Measurements from ENCODE around the gene IQSEC2. TPM values are rescaled to one million over a fixed set of nuclear protein-coding genes. Genes with fewer than 3 reads are reported as not detected.

Gene IQSEC2
- total RNA-seq, 1 donor, result 13.8 TPM

DNA sequence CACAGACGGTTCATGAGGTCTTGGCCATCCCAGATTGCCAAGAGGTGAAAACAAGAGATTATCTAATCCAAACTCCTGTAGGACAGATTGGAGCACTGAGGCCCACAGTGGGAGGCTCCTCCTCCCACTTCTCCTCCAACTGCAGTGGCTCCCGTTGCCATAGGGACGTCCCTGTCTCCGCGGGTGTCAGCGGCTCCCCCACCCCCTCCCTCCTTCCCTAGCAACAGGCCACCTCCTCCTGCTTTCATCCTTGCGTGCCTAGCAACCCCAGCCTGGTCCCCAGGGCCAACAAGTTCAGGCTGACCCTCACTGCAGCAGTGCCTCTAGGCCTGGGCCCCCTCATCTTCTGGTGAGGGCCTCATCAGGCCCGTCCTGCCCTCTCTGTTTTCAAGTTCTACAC is 6.8 kb upstream of the IQSEC2 start:
- no peak overlapping the region for H3K4me3 ChIP-seq (ENCODE audit: low read depth, low read length)
- DNase-seq (ENCODE audit: low read depth), result no peak
- no peak for TF ChIP-seq CTCF (IDR thresholded peaks at IDR 0.05; ENCODE audit: insufficient read depth, low read depth, low read length)

DNA sequence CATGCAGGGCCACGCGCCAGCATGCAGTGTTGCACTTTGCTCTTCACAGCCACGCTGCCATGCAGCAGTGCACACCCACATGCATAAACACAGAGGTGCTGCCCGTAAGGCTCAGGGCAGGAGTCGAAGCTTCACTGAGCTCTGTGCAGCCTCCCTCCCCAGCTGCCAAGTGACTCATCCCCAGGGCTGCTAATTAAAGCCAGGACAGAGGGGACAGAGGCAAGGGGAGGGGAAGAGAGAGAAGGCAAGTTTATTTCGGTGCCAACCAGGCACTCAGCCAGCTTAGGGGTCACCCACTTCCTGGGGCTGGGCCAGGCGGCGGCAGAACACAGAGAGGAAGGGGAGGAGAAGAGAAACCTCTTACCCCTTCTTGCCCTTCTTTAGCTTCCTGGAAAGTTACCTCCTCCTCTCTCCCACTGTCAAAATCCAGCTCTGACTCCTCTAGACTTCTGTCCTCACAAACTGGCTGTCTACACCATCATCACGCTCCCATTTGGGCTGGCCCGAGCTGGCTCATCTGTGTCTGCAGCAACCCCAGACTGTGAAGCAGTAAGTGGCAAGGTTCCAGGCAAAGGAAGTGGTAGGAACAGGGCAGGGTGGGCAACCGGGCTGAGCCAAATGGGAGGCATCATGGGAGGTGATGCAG is 6.2 kb upstream of the IQSEC2 start:
- no peak overlapping the region for H3K4me3 ChIP-seq (ENCODE audit: low read depth, low read length)
- no peak for TF ChIP-seq CTCF (IDR thresholded peaks at IDR 0.05; ENCODE audit: insufficient read depth, low read depth, low read length)

DNA sequence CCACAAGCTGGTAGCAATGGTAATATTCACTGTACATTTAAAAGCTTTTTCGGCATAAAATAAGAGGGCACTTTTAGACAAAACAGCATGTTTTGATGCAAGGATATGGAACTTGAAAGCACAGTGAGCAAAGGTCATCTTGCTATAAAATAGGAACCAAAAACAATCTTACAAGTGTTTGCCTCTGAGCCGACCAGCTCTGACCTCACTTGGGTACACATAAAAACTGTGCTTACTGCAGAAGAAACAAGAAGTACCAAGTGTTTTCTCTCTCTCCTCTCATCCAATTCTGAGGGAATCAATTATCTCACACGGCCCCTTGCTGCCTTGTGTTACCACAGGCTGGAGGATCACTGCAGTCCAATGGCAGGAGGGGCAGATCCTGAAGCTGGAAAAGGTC is 4.8 kb upstream of the IQSEC2 start:
- H3K4me3 ChIP-seq (ENCODE audit: low read depth, low read length), result no peak overlapping the region
- DNase-seq (ENCODE audit: low read depth), result no peak
- TF ChIP-seq CTCF (IDR thresholded peaks at IDR 0.05; ENCODE audit: insufficient read depth, low read depth, low read length), result no peak

More for the DNA sequence above, 6.2 kb upstream of the IQSEC2 start:
- DNase-seq (ENCODE audit: low read depth), result peak; percentile 60

- no peak overlapping the region for H3K4me3 ChIP-seq (ENCODE audit: low read depth, low read length)
- no peak for DNase-seq (ENCODE audit: low read depth)
- no peak for TF ChIP-seq CTCF (IDR thresholded peaks at IDR 0.05; ENCODE audit: insufficient read depth, low read depth, low read length)
These were observed 4.2 kb upstream of the IQSEC2 start for GRCh38 chrX:53285591-53285990.

DNA sequence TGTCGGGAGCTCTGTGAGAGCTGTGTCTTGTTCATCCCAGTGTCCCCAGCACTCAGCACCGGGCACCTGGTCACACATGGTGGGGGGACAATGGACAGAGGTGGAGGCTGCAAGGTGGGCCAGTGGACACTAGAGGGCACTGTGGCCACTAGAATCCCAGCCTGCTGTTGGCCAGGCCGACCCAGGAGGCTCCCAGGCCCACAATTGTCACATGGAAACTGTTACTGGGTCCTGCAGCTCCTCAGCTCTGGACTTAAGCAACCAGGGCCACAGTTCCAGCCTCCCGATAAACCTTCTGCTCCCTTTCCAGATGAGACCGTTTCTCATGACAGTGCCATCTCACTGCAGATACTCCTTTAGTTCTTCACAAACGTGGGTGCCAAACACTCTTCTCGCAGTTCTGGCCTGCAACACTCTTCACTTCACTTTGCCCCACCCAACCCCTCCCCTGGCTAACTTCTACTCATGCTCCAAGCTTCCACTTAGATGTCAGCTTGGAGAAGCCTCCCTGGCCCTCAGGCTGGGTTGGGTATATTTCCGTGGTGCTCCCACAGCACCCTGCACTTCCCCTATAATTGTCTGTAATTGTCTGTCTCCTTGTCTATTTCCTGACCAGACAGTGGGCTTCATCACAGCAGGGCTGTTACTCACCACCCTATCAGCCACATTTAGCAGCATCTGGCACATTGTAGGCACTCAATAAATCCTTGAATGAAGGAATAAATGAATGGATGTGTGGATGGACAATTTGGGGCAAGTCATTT is 3.5 kb upstream of the IQSEC2 start:
- no peak for DNase-seq (ENCODE audit: low read depth)
- TF ChIP-seq CTCF (IDR thresholded peaks at IDR 0.05; ENCODE audit: insufficient read depth, low read depth, low read length), result peak; percentile 80

GRCh38 chrX:53283567-53283966 is 2.2 kb upstream of the IQSEC2 start:
- TF ChIP-seq CTCF (IDR thresholded peaks at IDR 0.05; ENCODE audit: insufficient read depth, low read depth, low read length), result no peak
- no peak for DNase-seq (ENCODE audit: low read depth)

More for the DNA sequence above, 3.5 kb upstream of the IQSEC2 start:
- no peak overlapping the region for H3K4me3 ChIP-seq (ENCODE audit: low read depth, low read length)

More at GRCh38 chrX:53283567-53283966, 2.2 kb upstream of the IQSEC2 start:
- H3K4me3 ChIP-seq (ENCODE audit: low read depth, low read length), result no peak overlapping the region

Data from fibroblast of villous mesenchyme (primary cell).